Measurements from ENCODE around the gene SUV39H2. TPM values are rescaled to one million over a fixed set of nuclear protein-coding genes. Genes with fewer than 3 reads are reported as not detected.

Gene SUV39H2
- total and polyA plus RNA-seq, 3 donors from 2014 or later: 29.9 to 69.4 (median 39.1) TPM

GRCh38 chr10:14884082-14884481 is 5.4 kb downstream of the SUV39H2 start:
- no peak overlapping the region for H3K4me3 ChIP-seq
- H3K36me3 ChIP-seq (ENCODE audit: low read depth, missing control alignments): no peaks in the 10 kb centered on the region
- WGBS, 2 donors: 93 to 96% methylated on average over 3 of the region's 3 CpGs
- no peak for TF ChIP-seq CTCF (IDR thresholded peaks at IDR 0.05)
- no peak for TF ChIP-seq POLR2A (IDR thresholded peaks at IDR 0.05)
- no peak overlapping the region for H3K27ac ChIP-seq
- peaks cover 7% of the 10 kb centered on the region for H3K4me1 ChIP-seq
- no peaks in the 10 kb centered on the region for H3K27me3 ChIP-seq
- intact Hi-C loops (cut with DNase I; ENCODE audit: low total_unique reads): no loop called here
- no peaks in the 10 kb centered on the region for H3K9me3 ChIP-seq
- no peak for DNase-seq

- Histone ChIP-seq H3K4me1 (no peaks in the 10 kb centered on the region), H3K9me3 (no peaks in the 10 kb centered on the region), H3K27ac (no peak overlapping the region), H3K36me3 (ENCODE audit: low read depth, missing control alignments) (no peaks in the 10 kb centered on the region), H3K4me3 (no peak overlapping the region), H3K27me3 (no peaks in the 10 kb centered on the region)
- intact Hi-C loops (cut with DNase I; ENCODE audit: low total_unique reads): no loop called here
- no peak for DNase-seq
- WGBS, 2 donors: 82 to 85% methylated on average over 2 of the region's 2 CpGs
- TF ChIP-seq POLR2A (IDR thresholded peaks at IDR 0.05) (no peak), CTCF (IDR thresholded peaks at IDR 0.05) (no peak)
Observed at GRCh38 chr10:14889318-14889717, 10.7 kb downstream of the SUV39H2 start.

GRCh38 chr10:14891151-14891550 is 12.5 kb downstream of the SUV39H2 start:
- H3K4me1 ChIP-seq: no peaks in the 10 kb centered on the region
- intact Hi-C loops (cut with DNase I; ENCODE audit: low total_unique reads): no loop called here
- H3K4me3 ChIP-seq: no peak overlapping the region
- TF ChIP-seq CTCF (IDR thresholded peaks at IDR 0.05) (no peak), POLR2A (IDR thresholded peaks at IDR 0.05) (no peak)
- H3K27ac ChIP-seq: no peak overlapping the region
- 90 to 95% methylated on average over 1 of the region's 1 CpG for WGBS, 2 donors
- H3K9me3 ChIP-seq: no peaks in the 10 kb centered on the region
- no peak for DNase-seq
- H3K27me3 ChIP-seq: no peaks in the 10 kb centered on the region
- H3K36me3 ChIP-seq (ENCODE audit: low read depth, missing control alignments): no peaks in the 10 kb centered on the region

GRCh38 chr10:14904316-14904732 is 25.7 kb downstream of the SUV39H2 start:
- no peaks in the 10 kb centered on the region for H3K9me3 ChIP-seq
- TF ChIP-seq CTCF (IDR thresholded peaks at IDR 0.05) (peak in 2 of 3 experiments; percentile 32 to 47), POLR2A (IDR thresholded peaks at IDR 0.05) (no peak)
- H3K27ac ChIP-seq: no peak overlapping the region
- intact Hi-C loops (cut with DNase I; ENCODE audit: low total_unique reads): no loop called here
- H3K27me3 ChIP-seq: no peaks in the 10 kb centered on the region
- 61 to 71% methylated on average over 1 of the region's 1 CpG for WGBS, 2 donors
- H3K4me1 ChIP-seq: no peaks in the 10 kb centered on the region
- H3K36me3 ChIP-seq (ENCODE audit: low read depth, missing control alignments): no peaks in the 10 kb centered on the region
- DNase-seq: no peak
- H3K4me3 ChIP-seq: no peak overlapping the region

- Histone ChIP-seq H3K27ac (no peak overlapping the region), H3K4me3 (no peak overlapping the region), H3K4me1 (no peaks in the 10 kb centered on the region), H3K9me3 (no peaks in the 10 kb centered on the region), H3K36me3 (ENCODE audit: low read depth, missing control alignments) (no peaks in the 10 kb centered on the region), H3K27me3 (no peaks in the 10 kb centered on the region)
- DNase-seq: no peak
- 90 to 96% methylated on average over 2 of the region's 2 CpGs for WGBS, 2 donors
- intact Hi-C loops (cut with DNase I; ENCODE audit: low total_unique reads): no loop called here
- no peak for TF ChIP-seq POLR2A (IDR thresholded peaks at IDR 0.05)
- no peak for TF ChIP-seq CTCF (IDR thresholded peaks at IDR 0.05)
Observed at GRCh38 chr10:14904864-14905263, 26.2 kb downstream of the SUV39H2 start.
